HG03558 (cell line): ENCODE data around the gene INTS7.
A peak's percentile ranks its signal among the peaks of the same experiment; 100 is the strongest.
"Not testable (repeated sequence)": the region's sequence is repeated elsewhere in the genome, so short reads cannot be mapped to it uniquely, and the experiment has no call there.

Experiments used
- ATAC-seq: cut with Tn5 transposase; IDR thresholded peaks from one replicate; pipeline ENCODE4 v1.9.1; 2021; ENCODE audit warnings: moderate number of reproducible peaks; ENCODE audit not compliant: unreplicated experiment; ENCODE audit errors: extremely low read depth

INTS7 gene

GRCh38 chr1:212037900-212038299 is 2.5 kb upstream of the INTS7 start:
- ATAC-seq = no peak

GRCh38 chr1:212035835-212036605 is 663 bp upstream of the INTS7 start:
- peak; percentile 4 for ATAC-seq

- no peak for ATAC-seq
These were observed 738 bp downstream of the INTS7 start for GRCh38 chr1:212034516-212035122.

GRCh38 chr1:212030936-212031528 is 4.3 kb downstream of the INTS7 start:
- ATAC-seq = no peak

- not testable (repeated sequence) for ATAC-seq
These were observed 7.6 kb downstream of the INTS7 start for GRCh38 chr1:212027727-212028126.

GRCh38 chr1:212024469-212025149 is 10.7 kb downstream of the INTS7 start:
- no peak for ATAC-seq

- not testable (repeated sequence) for ATAC-seq
These were observed 12.4 kb downstream of the INTS7 start for GRCh38 chr1:212022908-212023307.

GRCh38 chr1:212021563-212021962 is 13.8 kb downstream of the INTS7 start:
- ATAC-seq = no peak

- ATAC-seq = no peak
These were observed 14.4 kb downstream of the INTS7 start for GRCh38 chr1:212020975-212021374.

- no peak for ATAC-seq
These were observed 21.7 kb downstream of the INTS7 start for GRCh38 chr1:212013672-212014071.

- ATAC-seq = peak; percentile 82
These were observed 23.2 kb downstream of the INTS7 start for GRCh38 chr1:212012034-212012740.

GRCh38 chr1:212010004-212010403 is 25.4 kb downstream of the INTS7 start:
- ATAC-seq = no peak

- no peak for ATAC-seq
These were observed 25.8 kb downstream of the INTS7 start for GRCh38 chr1:212009561-212009960.

- no peak for ATAC-seq
These were observed 27.5 kb downstream of the INTS7 start for GRCh38 chr1:212007886-212008285.

GRCh38 chr1:212007178-212007577 is 28.2 kb downstream of the INTS7 start:
- no peak for ATAC-seq

GRCh38 chr1:212004895-212005608 is 30.3 kb downstream of the INTS7 start:
- ATAC-seq = no peak

- no peak for ATAC-seq
These were observed 32.8 kb downstream of the INTS7 start for GRCh38 chr1:212002536-212002935.

GRCh38 chr1:211997426-211997825 is 37.9 kb downstream of the INTS7 start:
- ATAC-seq = not testable (repeated sequence)

GRCh38 chr1:211991695-211992094 is 43.7 kb downstream of the INTS7 start:
- ATAC-seq = no peak
